Right renal cortex interstitium (tissue), 3 donors: ENCODE data around the gene ATP11A. TPM values are rescaled to one million over a fixed set of nuclear protein-coding genes. Genes with fewer than 3 reads are reported as not detected.
"Not testable (repeated sequence)": the region's sequence is repeated elsewhere in the genome, so short reads cannot be mapped to it uniquely, and the experiment has no call there.

ENCODE experiments used
- DNase-seq, 3 donors: peaks; one replicate each; pipeline ENCODE4 v3.0.0-alpha.2; 2013; ENCODE audit warnings: low read depth in 3 of 3, low spot score in 2 of 3
- polyA plus RNA-seq, 3 donors: library from polyadenylated mRNA; unstranded; fragments of 120-200 nt; gene quantifications; one replicate each; pipeline ENCODE4 v1.2.1, GENCODE V29; 2013; ENCODE audit not compliant: insufficient read length in 3 of 3

Gene ATP11A
- polyA plus RNA-seq, 3 donors: 34.8 to 39.4 (median 37.3) TPM

DNA sequence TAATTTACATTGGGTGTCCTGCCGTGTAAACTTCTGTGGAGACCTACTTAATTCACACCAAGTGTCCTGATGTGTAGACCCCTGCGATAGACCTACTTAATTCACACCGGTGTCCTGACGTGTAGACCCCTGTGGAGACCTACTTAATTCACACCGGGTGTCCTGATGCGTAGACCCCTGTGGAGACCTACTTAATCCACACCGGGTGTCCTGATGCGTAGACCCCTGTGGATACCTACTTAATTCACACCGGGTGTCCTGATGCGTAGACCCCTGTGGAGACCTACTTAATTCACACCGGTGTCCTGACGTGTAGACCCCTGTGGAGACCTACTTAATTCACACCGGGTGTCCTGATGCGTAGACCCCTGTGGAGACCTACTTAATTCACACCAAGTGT, 97.0 kb downstream of the ATP11A start:
- DNase-seq: not testable (repeated sequence)

DNA sequence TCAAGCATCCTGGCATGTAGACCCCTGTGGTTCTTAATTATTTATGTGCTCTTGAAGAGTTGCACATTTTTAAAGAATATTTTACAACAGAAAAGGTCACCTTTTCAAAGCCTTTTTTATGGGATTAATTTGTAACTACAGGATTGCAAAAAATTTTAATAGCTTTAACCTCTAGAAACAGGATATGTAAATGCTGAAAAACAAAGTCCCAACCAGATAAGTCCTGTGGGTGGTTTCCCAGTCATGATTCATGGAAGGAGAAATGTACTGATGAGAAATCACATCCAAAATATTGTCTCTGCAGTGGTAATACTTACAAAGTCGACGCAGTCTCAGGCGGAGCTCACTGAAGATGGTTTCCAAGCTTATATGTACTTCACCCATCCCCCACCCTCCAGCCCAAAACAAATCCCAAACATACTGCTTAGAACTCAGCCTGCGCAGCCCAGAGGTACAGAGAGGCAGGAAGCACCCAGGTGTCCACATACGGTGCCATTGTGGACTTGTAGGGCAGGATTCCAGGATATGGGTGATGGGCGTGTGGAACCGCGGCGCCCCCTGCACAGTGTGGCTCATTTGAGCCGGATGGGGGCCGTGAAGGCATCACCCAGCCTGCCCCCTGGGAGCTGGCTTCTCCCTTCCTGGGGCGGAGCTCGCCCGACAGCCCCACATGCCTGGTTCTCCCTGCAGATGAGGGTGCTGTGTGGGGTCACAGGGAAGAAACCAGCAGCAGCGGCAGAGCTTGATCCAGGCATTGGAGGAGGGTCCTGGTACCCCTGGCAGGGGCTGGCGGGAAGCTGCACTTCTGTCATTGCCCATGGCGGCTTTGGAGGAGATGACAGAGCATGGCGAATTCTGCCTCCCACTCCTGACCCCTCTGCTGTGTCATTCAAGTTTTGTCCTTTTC, 101.2 kb downstream of the ATP11A start:
- no peak for DNase-seq

DNA sequence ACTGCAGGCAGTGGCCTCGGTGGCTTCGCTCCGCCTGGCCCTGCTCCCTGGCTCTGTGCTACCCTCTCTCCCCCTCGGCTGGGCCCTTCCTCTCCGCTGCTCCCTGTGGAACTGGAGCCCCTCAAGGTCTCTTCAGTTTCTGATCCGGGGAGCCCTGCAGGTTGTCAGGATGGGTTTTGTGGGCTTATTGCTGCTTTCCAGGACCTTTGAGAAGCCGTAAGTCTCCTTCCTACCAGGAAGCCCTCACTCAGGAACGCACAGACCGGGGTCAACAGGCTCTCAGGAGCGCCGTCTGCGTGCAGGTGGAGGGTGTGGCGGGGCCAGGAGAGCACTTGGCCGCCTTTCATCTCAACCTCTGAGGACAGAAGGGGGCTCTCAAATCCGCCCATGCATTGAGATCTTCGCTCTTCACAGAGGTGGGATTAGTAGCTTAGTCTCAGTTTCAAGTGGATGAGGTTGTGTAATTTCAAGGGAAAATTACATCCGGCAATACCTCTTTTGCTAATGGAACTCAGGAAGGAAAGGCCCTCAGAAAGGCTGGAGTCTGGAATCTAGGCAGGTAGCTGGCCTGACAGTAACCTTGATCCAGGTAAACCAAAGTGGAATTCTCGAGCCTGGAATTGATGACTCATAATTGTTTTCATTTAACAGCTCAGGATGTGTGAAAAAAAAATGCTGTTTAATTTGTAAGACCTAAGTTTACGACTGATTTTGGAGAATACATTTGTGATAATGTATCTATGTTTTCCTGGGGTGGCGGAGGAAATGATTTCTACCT, 102.0 kb downstream of the ATP11A start:
- no peak for DNase-seq

DNA sequence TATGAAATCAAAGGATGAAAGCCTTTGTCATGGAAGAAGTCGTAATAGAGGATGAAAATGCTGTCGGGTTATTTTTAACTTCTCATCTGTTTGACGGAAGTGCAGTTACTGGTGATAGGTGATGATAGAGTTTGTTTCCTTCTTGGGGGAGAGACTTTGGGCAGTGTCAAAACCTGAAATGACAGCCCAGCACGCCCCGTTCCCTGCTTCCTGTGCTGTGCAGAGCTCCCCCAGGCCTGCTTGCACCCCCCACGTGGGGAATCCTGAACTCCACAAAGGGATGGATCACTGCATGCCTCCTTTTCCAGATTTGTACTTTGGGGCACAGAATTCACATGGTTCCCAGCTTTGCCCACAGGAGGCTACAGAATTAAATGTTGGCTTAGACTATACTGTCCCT, 102.7 kb downstream of the ATP11A start:
- DNase-seq: no peak

DNA sequence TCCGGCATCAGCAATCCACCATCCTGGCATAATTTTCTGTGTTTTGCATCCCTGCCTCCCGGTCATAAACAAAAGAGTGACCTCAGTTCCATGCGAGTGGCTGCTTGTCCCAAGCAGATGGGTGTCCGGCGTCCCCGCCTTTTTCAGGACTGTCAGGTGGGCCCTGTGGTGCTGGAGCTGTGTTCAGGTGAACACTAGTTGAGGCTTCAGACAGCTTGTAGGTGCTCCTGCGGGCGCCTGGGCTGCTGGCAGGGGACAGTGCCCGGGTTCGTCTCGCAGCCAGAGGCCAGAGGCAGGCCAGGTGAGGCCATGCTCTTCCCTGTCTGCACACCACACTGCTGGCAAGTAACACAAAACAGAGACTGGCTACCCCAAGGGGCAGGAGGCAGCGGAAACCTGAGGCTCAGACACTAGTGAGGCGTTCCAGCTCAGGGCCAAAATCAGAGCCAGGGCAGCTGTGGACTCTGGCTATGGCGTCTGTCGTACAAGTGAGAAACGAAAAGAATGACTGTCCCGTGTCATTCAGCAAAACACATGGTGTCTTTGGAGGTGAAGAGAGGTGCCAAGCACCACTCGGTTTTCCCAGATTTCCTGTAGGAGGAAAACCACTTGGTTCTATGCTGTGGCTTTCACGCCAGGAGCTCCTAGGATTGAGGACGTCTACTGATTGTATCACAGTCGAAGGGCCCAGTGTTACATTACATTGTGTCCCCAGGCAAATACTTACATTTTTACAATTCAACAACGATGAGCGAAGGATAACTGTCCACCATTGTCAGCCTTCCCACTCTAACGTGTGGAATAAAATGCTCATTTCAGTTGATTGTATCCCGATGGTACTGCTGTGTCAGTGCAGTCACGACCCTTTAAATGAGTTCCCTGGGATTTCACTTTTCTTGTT, 104.0 kb downstream of the ATP11A start:
- DNase-seq: no peak

DNA sequence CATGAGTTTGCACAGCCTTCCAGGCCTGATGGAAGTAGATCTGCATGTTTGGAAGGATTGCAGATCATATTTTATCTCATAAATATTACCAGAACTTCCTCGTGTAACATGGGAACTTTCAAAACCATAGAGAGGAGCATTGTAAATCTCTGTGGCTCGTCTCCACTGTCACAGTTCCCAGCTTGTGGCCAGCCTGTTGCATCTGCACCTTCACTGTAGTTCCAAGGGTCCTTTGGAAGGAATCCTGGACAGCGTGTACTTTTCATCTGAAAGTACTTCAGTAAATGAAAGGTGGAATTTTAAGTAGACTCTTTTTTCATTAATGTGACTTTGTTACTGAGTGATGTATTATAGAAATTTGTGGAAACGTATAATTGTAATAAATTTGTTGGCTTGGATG, 105.4 kb downstream of the ATP11A start:
- DNase-seq: no peak

DNA sequence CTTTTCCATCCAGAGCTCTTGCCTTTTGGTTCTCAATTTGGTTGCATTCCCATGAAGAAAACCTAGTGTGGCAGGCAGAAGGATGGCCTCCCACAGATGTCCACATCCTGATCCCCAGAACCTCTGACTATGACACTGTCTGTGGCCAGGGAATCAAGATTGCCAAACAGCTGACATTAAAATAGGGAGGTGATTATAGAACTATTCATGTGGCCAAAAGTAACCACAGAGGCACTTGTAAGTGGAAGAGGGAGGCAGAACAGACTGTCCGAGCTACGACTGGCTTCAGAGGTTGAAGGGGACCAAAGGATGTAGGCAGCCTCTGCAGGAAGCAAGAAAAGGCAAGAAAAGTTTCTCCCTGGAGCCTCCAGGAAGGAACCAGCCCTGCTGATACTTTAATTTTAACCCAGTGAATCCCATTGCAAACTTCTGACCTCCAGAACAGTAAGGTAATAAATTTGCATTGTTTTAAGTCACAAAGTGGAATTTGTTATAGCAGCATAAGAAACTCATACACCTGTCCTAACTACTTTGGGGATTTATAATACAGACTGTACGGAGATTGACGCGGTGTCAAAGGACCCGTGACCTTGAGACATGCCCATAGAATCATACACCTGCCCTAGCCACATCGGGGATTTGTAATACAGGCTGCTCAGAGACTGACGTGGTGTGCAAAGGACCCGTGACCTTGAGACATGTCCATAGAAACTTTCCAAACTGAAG, 106.5 kb downstream of the ATP11A start:
- no peak for DNase-seq

DNA sequence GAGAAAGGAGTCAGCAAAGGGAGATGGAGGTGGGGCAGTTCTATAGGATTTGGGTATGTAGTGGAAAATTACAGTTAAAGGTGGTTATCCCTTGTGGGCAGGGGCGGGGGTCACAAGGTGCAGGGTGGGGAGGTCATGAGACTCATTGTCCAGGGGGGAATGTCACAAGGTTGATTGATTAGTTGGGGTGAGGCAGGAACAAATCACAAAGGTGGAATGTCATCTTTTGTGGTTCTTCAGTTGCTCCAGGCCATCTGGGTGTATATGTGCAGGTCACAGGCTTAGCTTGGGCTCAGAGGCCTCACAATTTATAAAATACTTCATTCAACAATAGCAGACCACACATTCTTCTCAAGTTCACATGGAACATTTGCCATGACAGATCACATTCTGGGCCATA, 109.6 kb downstream of the ATP11A start:
- no peak for DNase-seq

DNA sequence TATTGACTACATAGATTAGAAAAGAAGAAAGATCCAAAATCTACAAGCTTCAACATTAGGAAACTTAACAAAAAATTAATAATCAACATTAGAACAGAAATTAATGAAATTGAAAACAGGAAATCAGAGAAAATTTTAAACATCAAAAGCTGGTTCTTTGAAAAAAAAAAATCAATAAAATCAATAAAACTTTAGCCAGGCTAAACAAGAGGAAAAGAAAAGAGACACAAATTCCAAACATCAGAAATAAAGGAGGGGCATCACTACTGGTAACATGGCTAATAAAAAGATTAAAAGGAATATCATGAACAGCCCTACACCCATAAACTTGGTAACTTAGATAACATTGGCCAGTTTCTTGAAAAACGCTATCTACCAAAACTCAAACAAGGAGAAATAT, 110.2 kb downstream of the ATP11A start:
- no peak for DNase-seq

DNA sequence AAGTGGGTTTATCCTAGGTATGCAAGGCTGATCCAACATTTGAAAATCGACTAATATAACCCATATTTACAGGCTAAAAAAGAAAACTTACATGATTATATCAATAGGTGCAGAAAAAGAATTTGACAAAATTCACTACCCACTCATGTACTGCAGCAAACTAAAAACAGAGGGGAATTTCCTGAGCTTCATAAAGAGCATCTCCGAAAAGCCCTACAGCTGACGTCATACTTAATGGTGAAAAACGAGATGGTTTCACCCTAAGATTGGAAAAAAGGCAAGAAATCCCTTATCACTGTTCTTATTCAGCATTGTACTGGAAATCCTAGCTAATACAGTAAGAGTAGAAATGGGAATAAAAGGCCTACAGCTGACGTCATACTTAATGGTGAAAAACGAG, 111.0 kb downstream of the ATP11A start:
- not testable (repeated sequence) for DNase-seq

DNA sequence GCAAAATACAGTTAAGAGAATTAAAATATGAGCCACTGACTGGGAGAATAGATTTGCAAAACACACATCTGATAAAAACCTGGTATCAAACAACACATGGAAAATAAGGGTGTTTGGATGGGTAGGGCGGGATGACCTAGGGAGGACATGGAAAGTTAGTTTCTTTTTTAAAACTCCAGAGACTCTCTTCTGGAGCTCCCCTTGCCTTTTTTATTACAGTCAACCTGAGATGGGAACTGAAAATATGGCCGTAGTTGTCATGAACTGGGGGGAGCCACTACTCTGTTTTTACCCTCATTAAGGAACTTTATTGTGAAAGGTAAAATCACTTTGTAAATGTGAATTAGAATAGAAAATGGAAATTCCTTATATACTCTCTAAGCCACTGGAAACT, 113.0 kb downstream of the ATP11A start:
- DNase-seq: no peak

DNA sequence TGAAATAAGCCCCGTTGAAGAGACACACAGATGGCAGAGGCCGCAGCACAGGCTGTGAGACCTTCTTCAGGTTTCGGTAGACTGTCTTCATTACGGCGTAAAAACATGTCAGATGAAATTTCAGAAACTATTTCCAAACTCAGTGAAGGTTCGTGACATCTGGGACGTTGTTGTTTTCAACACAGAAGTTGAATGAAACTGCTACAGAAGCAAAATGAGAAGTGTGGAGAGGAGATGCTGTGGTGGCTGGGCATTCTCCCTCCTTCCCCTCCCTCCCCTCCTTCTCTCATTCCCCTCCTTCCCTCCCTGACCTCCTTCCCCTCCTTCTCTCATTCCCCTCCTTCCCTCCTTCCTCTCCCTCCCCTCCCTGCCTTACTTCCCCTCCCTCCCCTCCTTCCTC, 113.6 kb downstream of the ATP11A start:
- DNase-seq: no peak

DNA sequence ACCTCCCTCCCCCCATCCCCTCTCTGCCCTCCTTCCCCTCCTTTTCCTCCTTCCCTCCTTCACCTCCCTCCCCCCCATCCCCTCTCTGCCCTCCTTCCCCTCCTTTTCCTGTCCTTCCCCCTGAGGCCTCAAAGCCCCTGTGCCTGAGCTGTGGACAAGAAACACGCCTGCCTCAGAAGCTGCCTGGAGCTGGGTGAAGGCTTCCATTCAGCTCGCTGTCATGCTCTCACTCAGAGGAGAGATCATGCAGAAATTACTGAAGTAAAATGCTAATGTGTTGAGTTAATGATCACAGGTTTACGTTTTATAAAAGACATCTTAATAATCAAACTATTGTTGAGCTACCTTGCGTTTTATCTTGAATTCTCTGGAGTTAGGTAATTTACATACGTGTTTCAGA, 114.5 kb downstream of the ATP11A start:
- DNase-seq: no peak

DNA sequence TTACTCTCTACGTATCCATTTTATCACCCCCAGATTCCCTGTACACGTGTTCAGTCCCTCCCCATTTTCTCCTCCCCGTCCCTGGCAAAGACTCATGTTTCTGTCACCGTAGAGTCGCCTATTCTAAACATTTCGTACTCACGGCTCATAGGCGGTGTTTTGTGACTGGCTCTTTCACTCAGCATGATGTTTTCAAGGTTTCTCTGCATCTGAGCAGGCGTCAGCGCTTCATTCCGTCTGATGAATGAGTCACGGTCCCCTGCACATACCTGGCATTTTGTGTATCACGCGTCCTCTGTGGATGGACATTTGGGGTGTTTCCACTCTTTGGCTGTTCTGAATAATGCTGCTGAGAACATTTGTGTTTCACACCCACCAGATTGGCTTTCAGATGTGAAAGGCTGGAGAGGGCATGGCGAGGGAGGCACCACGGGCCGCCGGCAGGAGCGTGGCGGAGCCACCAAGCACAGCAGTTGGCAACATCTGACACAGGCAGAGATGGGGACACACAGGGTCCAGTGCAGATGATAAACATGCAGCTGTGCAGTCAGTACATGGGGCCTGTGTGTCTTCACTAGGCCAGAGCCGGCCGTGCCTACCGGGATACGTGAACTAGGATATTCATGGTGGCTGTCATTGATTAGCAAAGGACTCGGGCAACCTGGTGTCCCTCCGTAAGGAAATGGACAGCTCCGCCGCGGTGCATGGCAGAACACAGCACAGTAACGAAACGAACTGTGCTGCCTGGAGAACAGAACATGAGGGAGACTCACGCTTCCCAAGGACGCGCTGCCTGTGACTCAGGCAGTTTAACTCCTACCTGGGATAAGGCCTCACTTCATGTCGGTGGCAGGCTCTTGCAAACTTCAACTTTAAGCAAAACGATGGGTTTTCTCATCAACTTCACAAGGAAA, 117.2 kb downstream of the ATP11A start:
- no peak for DNase-seq

DNA sequence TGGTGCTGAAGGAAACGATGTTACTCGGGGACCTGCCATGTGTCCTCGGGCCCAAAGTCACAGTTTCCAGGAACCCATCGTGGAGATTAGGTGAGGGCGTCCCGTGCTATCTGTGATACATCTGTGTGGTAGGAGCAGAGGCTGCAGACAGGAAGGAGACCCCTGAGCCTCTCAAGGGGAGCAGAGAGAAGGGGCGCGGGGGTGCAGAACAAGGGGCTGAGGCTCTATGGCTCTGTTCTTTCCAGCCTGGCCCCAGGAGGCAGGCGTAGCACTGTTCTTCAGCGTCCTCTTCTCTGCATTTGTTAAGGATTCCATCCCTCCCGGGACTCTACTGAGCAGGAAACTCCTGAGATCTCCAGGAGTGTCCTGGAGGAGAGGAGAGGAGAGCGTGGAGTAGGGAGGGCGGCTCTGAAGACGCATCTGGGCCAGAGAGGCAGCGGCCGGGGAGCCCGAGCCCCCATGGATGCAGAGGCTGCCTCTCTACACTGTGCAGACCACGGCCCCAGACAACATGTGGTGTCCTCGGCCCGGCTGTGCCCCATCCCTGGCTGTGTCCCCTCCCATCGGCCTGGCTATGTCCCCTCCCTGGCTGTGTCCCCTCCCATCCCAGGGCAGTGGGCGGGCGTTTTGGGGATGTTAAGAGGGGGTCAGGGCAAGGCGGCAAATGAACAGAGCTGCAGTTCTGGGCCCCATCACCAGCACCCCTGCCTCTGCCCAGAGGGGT, 118.0 kb downstream of the ATP11A start:
- DNase-seq: no peak

DNA sequence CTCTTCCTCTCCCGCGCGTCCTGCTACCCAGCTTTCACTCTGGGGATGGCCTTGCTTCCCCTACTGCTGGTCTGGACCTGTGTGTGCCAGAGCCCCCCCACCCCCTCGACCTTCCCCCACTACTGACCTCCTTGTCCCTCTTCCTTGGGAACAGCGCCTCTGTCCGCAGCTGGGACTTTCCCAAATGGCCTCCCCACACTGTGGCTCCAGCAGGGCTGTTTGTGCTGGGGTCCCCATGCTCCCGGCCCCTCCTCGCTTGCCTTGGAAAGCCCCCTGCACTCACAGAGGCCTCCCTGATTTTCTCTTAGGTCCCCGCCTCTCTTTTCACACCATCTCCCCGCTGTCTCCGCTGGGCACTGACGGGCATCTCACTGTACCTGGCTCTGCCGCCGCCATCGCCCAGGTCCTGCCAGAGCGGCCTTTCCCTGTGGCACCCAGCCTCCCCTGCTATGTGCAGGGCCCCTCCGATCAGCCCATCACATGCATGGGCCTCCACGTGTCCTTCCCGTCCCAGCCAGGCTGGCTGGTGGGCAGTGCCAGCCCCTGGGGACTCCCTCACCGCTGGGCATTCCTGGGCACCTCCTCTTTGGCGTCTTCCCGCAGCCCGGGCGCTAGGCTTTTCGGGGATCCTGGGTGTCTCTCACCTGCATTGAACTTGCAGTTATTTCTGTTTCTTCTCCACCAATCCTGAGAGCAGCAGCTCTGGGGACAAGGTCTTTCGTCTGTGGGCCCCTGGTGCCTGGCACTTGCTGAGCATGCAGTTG, 118.7 kb downstream of the ATP11A start:
- DNase-seq: no peak

DNA sequence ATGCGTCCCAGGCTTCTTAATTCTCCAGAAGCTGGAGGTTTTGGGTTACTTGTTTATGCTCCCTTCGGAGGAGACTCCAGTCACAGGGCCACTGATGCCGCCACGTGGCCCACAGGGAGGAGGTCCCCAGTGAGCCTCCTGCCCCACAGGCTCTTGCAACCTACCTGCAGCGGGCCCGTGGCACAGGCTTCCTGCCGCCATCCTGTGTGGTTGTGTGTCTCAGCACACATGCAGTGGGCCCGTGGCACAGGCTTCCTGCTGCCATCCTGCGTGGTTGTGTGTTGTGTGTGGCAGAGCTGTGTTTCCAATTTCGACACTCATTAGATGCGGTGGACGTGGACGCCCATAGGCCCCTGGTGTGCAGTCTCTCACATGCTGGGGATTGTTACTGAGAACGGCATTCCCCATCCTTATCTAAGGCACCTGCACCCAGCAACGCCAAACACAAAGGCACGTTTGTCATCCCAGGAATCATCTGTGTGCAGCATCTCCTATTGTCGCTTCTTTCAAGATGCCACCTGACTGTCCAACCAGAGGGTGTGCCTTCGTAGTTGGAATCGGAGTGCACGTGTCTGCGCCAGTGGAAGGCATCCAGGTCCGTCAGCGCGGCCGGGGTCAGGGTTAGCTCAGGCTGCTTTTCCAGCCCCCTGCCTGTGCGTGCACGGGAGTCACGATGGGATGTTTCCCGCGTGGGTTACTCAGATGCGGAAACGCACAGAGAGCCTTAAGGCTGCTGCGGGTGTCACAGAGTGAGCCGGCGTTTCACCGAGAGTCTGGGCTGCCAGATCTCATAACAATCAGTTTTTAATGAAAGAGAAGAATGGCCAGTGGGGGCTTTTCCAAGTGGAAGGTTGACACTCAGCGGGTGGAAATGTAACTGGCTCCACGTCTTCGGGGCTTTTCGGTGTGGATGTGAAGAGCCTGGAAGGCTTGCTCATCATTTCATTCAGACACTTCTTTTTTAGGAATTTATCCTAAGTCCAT, 119.8 kb downstream of the ATP11A start:
- DNase-seq: no peak
